GM12872 (cell line): ENCODE data around the gene SLC26A5.

Experiments
- CTCF ChIP-seq: IDR thresholded peaks from 3 replicates; pipeline ENCODE4 v1.5.1; 2011; ENCODE audit warnings: low read depth, mild to moderate bottlenecking, low read length, moderate library complexity; ENCODE audit not compliant: insufficient read depth

SLC26A5 gene

GRCh38 chr7:103381280-103382031, 64.6 kb downstream of the SLC26A5 start:
- no peak for TF ChIP-seq CTCF

GRCh38 chr7:103380395-103381191, 65.4 kb downstream of the SLC26A5 start:
- TF ChIP-seq CTCF = no peak

DNA sequence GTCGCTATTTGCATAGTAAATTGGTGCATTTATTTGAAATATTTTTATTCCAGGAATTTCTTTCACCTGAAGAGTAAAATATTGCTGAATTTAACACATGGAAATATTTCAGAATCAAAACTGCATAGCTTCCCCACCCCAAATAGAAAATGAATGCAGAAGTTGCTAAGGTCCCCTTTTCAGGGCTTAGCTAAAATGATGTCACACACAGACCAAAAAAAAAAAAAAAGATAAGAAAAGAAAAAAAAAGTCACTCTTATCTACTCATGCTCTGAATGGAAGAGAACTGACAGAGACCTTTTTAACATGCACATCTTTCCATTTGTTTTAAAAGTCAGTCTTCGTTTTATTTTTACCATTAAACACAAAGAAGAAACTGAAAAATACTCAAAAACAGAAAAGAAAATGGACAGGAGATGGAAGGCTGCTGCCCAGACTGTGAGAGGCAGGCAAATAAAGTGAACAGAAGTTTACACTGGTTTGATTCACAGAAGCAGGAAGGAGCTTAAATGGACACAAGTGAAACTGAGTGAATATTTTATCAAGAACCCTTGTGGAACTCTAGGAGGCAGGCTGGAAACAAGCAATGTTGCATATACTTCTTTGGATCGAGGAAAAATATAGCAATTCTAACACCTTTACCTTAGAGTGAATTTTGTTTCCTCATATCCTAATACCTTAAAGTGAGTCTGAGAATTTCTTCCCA, 66.6 kb downstream of the SLC26A5 start:
- TF ChIP-seq CTCF = no peak

- no peak for TF ChIP-seq CTCF
Measured at GRCh38 chr7:103373866-103374643, 72.0 kb downstream of the SLC26A5 start.

DNA sequence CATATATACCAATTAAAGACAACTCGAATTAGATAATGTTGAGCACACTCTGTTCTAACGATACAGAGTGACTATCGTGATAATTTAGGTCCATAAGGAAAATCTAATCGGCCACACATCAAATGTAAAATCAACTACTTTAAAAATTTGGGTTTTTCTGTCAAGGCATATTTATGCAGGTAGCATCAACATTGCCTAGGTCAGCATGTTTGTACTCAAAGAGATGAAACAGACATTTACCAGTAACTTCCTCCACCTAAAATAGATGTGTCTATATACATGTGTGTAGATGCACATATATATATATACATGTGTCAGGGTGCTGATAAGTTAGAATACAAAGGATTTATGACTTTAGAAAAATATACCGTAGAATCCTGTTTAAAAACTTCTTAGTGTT, 76.6 kb downstream of the SLC26A5 start:
- TF ChIP-seq CTCF = no peak

DNA sequence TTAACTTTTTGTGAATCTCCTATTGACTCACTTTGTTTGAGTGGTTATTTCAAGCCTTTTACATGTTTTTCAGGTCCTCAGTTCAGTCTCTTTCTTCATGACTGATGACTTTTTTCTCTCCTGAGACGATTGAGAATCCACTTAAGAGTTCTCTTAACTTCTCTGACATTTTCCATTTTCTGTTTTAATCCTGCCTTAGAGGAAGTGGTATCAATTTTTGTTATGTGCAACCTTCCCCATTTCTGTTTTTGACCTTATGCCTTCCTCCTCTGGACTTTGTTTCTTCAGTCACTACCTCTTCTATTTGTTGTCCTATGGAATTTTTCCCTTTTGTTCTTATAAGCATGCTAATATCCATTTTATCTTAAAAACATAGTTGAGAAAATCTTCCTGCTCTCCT, 96.2 kb downstream of the SLC26A5 start:
- TF ChIP-seq CTCF = no peak
